ENCODE results near the gene SCFD2.

DNA sequence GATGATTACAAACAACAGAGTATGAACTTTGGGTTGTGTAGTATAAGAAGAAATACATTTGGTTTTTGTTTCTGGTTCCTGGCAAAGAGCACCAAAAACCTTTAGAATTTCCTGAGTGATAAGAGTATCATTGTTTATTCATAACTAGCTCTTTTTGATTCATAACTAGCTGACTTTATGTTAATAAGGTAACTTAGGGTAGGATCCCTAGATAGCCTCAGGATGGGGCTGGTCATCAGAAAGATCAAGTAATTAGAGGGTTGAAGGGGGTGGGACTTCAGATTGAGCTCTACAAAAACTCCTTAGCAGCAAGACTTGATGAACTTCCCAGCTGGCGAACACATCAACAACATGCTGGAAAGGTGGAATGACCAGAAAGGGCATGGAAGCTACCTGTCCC is 166.5 kb downstream of the SCFD2 start:
- TF ChIP-seq CTCF (IDR thresholded peaks at IDR 0.05 in 4 of 5, conservative IDR thresholded peaks at IDR 0.05 in 1 of 5): no peak
- TF ChIP-seq POLR2A (IDR thresholded peaks at IDR 0.05): no peak
